Smooth muscle cell (in vitro differentiated cells): ENCODE data around the gene JUP. TPM values are rescaled to one million over a fixed set of nuclear protein-coding genes. Genes with fewer than 3 reads are reported as not detected.

Experiments used
- DNase-seq: peaks from one replicate; lab custom pipeline; 2025; ENCODE audit not compliant: unreplicated experiment; lab: John Stamatoyannopoulos, UW
- H2AFZ ChIP-seq: fragments of 200-600 bp; sonication (generic); 2 replicates; pipeline ENCODE4 v1.6.0; 2016; ENCODE audit warnings: antibody characterized with exemption, low read depth, mild to moderate bottlenecking
- H3F3A ChIP-seq: fragments of 200-600 bp; sonication (generic); 2 replicates; pipeline ENCODE4 v1.6.0; 2017; ENCODE audit warnings: antibody characterized with exemption, low read depth
- H3K27ac ChIP-seq: fragments of 200-600 bp; sonication (generic); 2 replicates; pipeline ENCODE4 v1.5.1; 2016; ENCODE audit warnings: low read depth, mild to moderate bottlenecking
- H3K27me3 ChIP-seq: fragments of 200-600 bp; sonication (generic); 2 replicates; pipeline ENCODE4 v1.6.1; 2016; ENCODE audit warnings: low read depth, mild to moderate bottlenecking
- H3K36me3 ChIP-seq: fragments of 200-600 bp; sonication (generic); 2 replicates; pipeline ENCODE4 v1.5.1; 2016; ENCODE audit warnings: low read depth
- H3K4me1 ChIP-seq: fragments of 200-600 bp; sonication (generic); 2 replicates; pipeline ENCODE4 v1.5.1; 2016; ENCODE audit warnings: low read depth
- H3K4me2 ChIP-seq: fragments of 200-600 bp; sonication (generic); 2 replicates; pipeline ENCODE4 v1.6.0; 2016; ENCODE audit warnings: mild to moderate bottlenecking
- H3K4me3 ChIP-seq: fragments of 200-600 bp; sonication (generic); 2 replicates; pipeline ENCODE4 v1.5.1; 2016; ENCODE audit warnings: mild to moderate bottlenecking
- H3K79me2 ChIP-seq: fragments of 200-600 bp; sonication (generic); 2 replicates; pipeline ENCODE4 v1.6.0; 2016; ENCODE audit warnings: low read depth, mild to moderate bottlenecking
- H3K9ac ChIP-seq: fragments of 200-600 bp; sonication (generic); 2 replicates; pipeline ENCODE4 v1.6.0; 2016; ENCODE audit warnings: low read depth
- H3K9me3 ChIP-seq: fragments of 200-600 bp; sonication (generic); replicated peaks from 2 replicates; pipeline ENCODE4 v1.5.1; 2016; ENCODE audit warnings: low read depth
- H4K20me1 ChIP-seq: fragments of 200-600 bp; sonication (generic); 2 replicates; pipeline ENCODE4 v1.6.0; 2016; ENCODE audit warnings: low read depth
- CTCF ChIP-seq: fragments of 200-600 bp; sonication (generic); IDR thresholded peaks from 2 replicates; pipeline ENCODE4 v1.5.1; 2017; ENCODE audit warnings: borderline replicate concordance, mild to moderate bottlenecking, antibody characterized with exemption; ENCODE audit not compliant: insufficient read depth, poor library complexity, severe bottlenecking
- WGBS: methylation state at CpG from one replicate; pipeline ENCODE4 v1.1.7; 2016; ENCODE audit warnings: low lambda C conversion rate; 5-methylcytosine and 5-hydroxymethylcytosine counted together
- polyA plus RNA-seq: library from polyadenylated mRNA; unstranded; fragments of >200 nt; fragmentation: Nextera tagmentation; extraction: Ambion mirVana; gene quantifications from 2 replicates; pipeline ENCODE4 v1.2.1, GENCODE V29; 2016
- total RNA-seq: library from RNA; depleted of rRNA; stranded (reverse); fragments of >200 nt; gene quantifications from 2 replicates; pipeline ENCODE4 v1.2.3, GENCODE V29; 2014

Gene JUP
- total and polyA plus RNA-seq, 2 experiments from 2014 or later, result 124 to 238 TPM

DNA sequence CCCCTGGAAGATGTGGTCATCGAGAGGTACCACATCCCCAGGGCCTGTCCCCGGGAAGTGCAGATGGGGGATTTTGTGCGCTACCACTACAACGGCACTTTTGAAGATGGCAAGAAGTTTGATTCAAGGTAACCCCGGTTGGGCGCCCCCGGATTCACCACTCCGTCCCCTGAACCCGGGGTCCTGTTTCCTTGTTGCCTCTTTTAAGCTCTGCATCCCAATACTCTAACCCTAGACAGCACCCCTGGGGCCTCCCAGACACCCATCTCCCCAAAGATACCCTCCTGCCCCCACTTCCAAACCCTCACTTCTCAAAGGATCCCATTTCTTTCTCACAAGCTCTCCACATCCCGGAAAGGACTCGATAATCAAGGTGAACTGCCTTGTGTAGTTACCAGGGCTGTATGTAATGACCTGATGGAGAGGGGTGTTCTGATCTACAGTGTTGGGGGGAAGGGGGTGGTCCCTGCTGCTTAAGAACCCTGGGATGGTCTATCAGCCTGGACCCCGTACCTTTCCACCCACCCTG, 26.7 kb upstream of the JUP start:
- no peak for DNase-seq
- Histone ChIP-seq H3K4me1 (peaks cover 36% of the 10 kb centered on the region), H3K27ac (peak overlapping the region; percentile 92), H3K79me2 (peaks cover 72% of the 10 kb centered on the region), H3K9ac (peak overlapping the region; percentile 90), H3K9me3 (no peaks in the 10 kb centered on the region), H3K4me2 (peak overlapping the region; percentile 96), H2AFZ (no peak overlapping the region), H3K4me3 (peak overlapping the region; percentile 88), H3F3A (peaks cover 8% of the 10 kb centered on the region), H3K36me3 (no peaks in the 10 kb centered on the region), H3K27me3 (no peaks in the 10 kb centered on the region), H4K20me1 (peaks cover 67% of the 10 kb centered on the region)
- 4% methylated on average over 6 of the region's 12 CpGs for WGBS
- TF ChIP-seq CTCF, result no peak

GRCh38 chr17:41812381-41813151, 26.1 kb upstream of the JUP start, which contains the start of gene FKBP10:
Gene FKBP10, plus strand, starts transcription at chr17:41813004. Its CDS starts 31 bp downstream, at chr17:41813035.
- 1% methylated on average over 22 of the region's 35 CpGs for WGBS
- H3K4me1 ChIP-seq, result peaks cover 36% of the 10 kb centered on the region

DNA sequence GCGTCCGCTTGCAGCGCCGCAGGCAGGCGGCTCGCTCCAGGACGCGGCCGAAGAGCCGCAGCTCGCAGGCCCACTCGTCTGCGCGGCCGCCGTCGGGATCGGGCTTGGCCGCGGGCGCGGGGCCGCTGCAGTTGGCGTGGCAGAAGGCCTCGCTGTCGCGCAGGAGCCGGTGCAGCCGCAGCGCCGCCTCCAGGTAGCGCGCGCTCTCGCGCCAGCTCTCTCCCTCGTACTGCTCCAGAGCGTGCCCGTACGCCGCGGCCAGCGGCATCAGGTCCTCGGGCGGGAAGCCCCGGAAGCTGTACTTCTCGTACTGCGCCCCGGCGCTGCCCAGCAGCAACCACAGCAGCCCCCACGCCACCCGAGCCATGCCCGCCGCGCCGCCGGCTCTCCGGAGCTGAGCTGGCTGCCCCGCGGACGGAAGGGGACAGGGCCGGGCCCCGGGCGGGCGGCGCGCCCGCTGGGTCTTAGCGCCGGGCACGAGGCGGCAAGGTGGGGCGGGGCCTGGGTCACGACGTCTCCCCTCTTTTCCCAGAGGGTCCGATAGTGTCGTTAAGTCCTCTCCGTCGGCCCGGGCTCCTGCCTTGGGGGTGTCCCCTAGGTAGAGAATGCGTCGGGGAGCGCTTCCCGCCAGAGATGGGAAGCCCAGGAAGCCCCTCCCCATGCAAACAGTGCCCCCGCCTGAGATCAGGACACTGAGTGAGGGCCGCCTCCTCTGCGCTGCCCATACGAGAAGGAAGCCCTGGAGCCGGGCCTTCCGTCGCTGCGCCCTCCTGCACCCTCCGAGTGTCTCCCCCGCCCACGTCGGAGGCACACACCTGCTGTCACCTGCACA, 25.3 kb upstream of the JUP start, which contains the start of gene P3H4:
P3H4 (minus strand) TSS at position 401 of the 832 bp plus-strand sequence; CDS start at position 367, 34 bp downstream.
- H3K79me2 ChIP-seq, result peaks cover 68% of the 10 kb centered on the region

More at GRCh38 chr17:41812381-41813151, 26.1 kb upstream of the JUP start, which contains the start of gene FKBP10:
- peaks cover 74% of the 10 kb centered on the region for H3K79me2 ChIP-seq
- no peaks in the 10 kb centered on the region for H3K9me3 ChIP-seq
- H3K27me3 ChIP-seq, result no peaks in the 10 kb centered on the region
- peaks cover 8% of the 10 kb centered on the region for H3F3A ChIP-seq
- H3K4me3 ChIP-seq, result peak within 1 kb of the TSS; percentile 88
- peak within 1 kb of the TSS; percentile 80 for H2AFZ ChIP-seq
- peak within 1 kb of the TSS; percentile 90 for H3K9ac ChIP-seq
- no peaks in the 10 kb centered on the region for H3K36me3 ChIP-seq
- peak within 1 kb of the TSS; percentile 92 for H3K27ac ChIP-seq
- DNase-seq, result peak; percentile 72
- peaks cover 67% of the 10 kb centered on the region for H4K20me1 ChIP-seq
- no peak for TF ChIP-seq CTCF
- peak within 1 kb of the TSS; percentile 96 for H3K4me2 ChIP-seq

More for the DNA sequence above, 25.3 kb upstream of the JUP start, which contains the start of gene P3H4:
- Histone ChIP-seq H3K36me3 (no peaks in the 10 kb centered on the region), H2AFZ (peak within 1 kb of the TSS; percentile 80), H3K27ac (peak within 1 kb of the TSS; percentile 92), H3K4me3 (peak within 1 kb of the TSS; percentile 88), H3K4me1 (peaks cover 36% of the 10 kb centered on the region), H3K27me3 (no peaks in the 10 kb centered on the region), H3K9me3 (no peaks in the 10 kb centered on the region), H3F3A (peaks cover 8% of the 10 kb centered on the region), H3K4me2 (peak within 1 kb of the TSS; percentile 96), H4K20me1 (peaks cover 67% of the 10 kb centered on the region), H3K9ac (peak within 1 kb of the TSS; percentile 90)
- TF ChIP-seq CTCF, result peak; percentile 49
- DNase-seq, result peak; percentile 90
- 1% methylated on average over 68 of the region's 96 CpGs for WGBS
